NT2/D1 (cell line): ENCODE results near the gene PPP1R3G.

ENCODE experiments used
- SUZ12 ChIP-seq: IDR thresholded peaks from 2 replicates; pipeline ENCODE4 v1.6.1; 2011; ENCODE audit not compliant: insufficient read length, insufficient read depth; ENCODE audit errors: extremely low read depth
- ZNF274 ChIP-seq: IDR thresholded peaks from 2 replicates; pipeline ENCODE4 v1.6.1; 2011; ENCODE audit warnings: mild to moderate bottlenecking, low read depth, low read length

GRCh38 chr6:5099537-5099936 is 14.4 kb downstream of the PPP1R3G start:
- no peak for TF ChIP-seq ZNF274
- TF ChIP-seq SUZ12, result no peak
